D341Med (cell line): ENCODE results near the gene TBPL1.
"Not testable (repeated sequence)": the region's sequence is repeated elsewhere in the genome, so short reads cannot be mapped to it uniquely, and the experiment has no call there.

Experiments used
- DNase-seq: peaks from one replicate; pipeline ENCODE4 v3.0.0; 2012; ENCODE audit warnings: low spot score

Gene TBPL1

GRCh38 chr6:133973109-133973971 is 20.3 kb downstream of the TBPL1 start:
- no peak for DNase-seq

GRCh38 chr6:133977983-133978895 is 25.2 kb downstream of the TBPL1 start:
- no peak for DNase-seq

- no peak for DNase-seq
Measured at GRCh38 chr6:133978896-133979240, 25.8 kb downstream of the TBPL1 start.

GRCh38 chr6:133979269-133979963 is 26.4 kb downstream of the TBPL1 start:
- DNase-seq = not testable (repeated sequence)

- DNase-seq = no peak
Measured at GRCh38 chr6:133980168-133980567, 27.1 kb downstream of the TBPL1 start.

- no peak for DNase-seq
Measured at GRCh38 chr6:133983099-133983939, 30.3 kb downstream of the TBPL1 start.

- no peak for DNase-seq
Measured at GRCh38 chr6:133985970-133986369, 32.9 kb downstream of the TBPL1 start.

- DNase-seq = no peak
Measured at GRCh38 chr6:133986942-133987341, 33.9 kb downstream of the TBPL1 start.

GRCh38 chr6:133989525-133989924 is 36.5 kb downstream of the TBPL1 start:
- no peak for DNase-seq

- DNase-seq = no peak
Measured at GRCh38 chr6:133990321-133990720, 37.3 kb downstream of the TBPL1 start.

- DNase-seq = no peak
Measured at GRCh38 chr6:133991096-133991593, 38.1 kb downstream of the TBPL1 start.

GRCh38 chr6:133992992-133993680 is 40.1 kb downstream of the TBPL1 start:
- DNase-seq = no peak

- no peak for DNase-seq
Measured at GRCh38 chr6:133995296-133995695, 42.3 kb downstream of the TBPL1 start.

- DNase-seq = no peak
Measured at GRCh38 chr6:133995758-133996157, 42.7 kb downstream of the TBPL1 start.

GRCh38 chr6:133997267-133997666 is 44.2 kb downstream of the TBPL1 start:
- no peak for DNase-seq

GRCh38 chr6:133999305-133999704 is 46.3 kb downstream of the TBPL1 start:
- DNase-seq = no peak

GRCh38 chr6:134000443-134000842 is 47.4 kb downstream of the TBPL1 start:
- DNase-seq = no peak

GRCh38 chr6:134002821-134003220 is 49.8 kb downstream of the TBPL1 start:
- no peak for DNase-seq

- DNase-seq = no peak
Measured at GRCh38 chr6:134003542-134003951, 50.5 kb downstream of the TBPL1 start.

GRCh38 chr6:134004714-134005113 is 51.7 kb downstream of the TBPL1 start:
- DNase-seq = no peak

GRCh38 chr6:134005800-134006199 is 52.8 kb downstream of the TBPL1 start:
- DNase-seq = no peak
